ENCODE measurements around the gene CYTH3.

GRCh38 chr7:6226194-6226799, 46.1 kb downstream of the CYTH3 start:
- TF ChIP-seq CTCF (IDR thresholded peaks at IDR 0.05) (no peak), ZFX (IDR thresholded peaks at IDR 0.05; ENCODE audit: borderline replicate concordance) (no peak)

Data from 22Rv1 (cell line).